Ishikawa (cell line): Measurements from ENCODE around the gene DPM3.

Source experiments
- CEBPB ChIP-seq: IDR thresholded peaks from 2 replicates; pipeline ENCODE4 v1.6.1; 2012
- EP300 ChIP-seq: IDR thresholded peaks from 2 replicates; pipeline ENCODE4 v1.6.1; 2012; ENCODE audit warnings: borderline replicate concordance
- FOXM1 ChIP-seq: IDR thresholded peaks from 2 replicates; pipeline ENCODE4 v1.6.1; 2012; ENCODE audit warnings: low read depth, borderline replicate concordance
- MAX ChIP-seq: IDR thresholded peaks from 2 replicates; pipeline ENCODE4 v1.6.1; 2012
- REST ChIP-seq: IDR thresholded peaks from 2 replicates; pipeline ENCODE4 v1.6.1; 2012; ENCODE audit warnings: low read depth, mild to moderate bottlenecking

GRCh38 chr1:155188268-155188667 is 47.9 kb upstream of the DPM3 start:
- TF ChIP-seq MAX, result no peak
- TF ChIP-seq FOXM1, result no peak
- no peak for TF ChIP-seq EP300
- TF ChIP-seq CEBPB, result no peak
- TF ChIP-seq REST, result no peak
